ENCODE data around the gene CAPN11. TPM values are rescaled to one million over a fixed set of nuclear protein-coding genes. Genes with fewer than 3 reads are reported as not detected.

The CAPN11 gene
- total and polyA plus RNA-seq, 10 of the 15 experiments (the other 5 are each of a cell fraction or from before 2014, with no cell fraction given): 0.05 to 0.44 (median 0.31) TPM

DNA sequence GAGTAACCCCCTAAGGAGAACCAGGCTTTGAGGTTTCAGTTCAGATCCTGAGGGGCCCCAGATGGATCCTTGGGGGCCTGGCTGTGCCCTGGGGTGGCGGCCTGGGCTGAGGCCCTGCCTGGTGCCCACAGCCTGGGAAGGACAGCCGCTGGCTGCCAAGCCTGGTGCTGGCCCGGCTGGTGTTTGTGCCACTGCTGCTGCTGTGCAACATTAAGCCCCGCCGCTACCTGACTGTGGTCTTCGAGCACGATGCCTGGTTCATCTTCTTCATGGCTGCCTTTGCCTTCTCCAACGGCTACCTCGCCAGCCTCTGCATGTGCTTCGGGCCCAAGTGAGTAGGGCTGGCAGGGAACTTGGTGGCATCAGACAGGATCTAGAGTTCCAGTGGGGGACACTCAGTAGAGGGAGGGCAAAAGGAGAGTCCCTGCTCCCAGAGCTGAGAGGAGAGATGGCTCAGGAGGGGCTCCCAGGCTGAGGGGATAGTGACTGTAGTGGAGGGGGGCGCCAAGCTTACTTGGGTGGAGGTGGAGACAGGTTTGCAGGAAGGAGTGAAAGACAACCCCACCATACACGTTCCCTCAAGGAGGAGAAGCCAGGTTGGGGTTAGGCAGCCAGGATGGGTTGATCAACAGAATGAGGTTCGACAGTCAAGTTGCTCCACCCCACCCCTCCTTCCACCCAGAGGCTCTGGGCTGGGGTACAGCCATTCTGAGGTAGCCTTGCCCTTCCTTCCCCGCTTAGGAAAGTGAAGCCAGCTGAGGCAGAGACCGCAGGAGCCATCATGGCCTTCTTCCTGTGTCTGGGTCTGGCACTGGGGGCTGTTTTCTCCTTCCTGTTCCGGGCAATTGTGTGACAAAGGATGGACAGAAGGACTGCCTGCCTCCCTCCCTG is 74.3 kb downstream of the CAPN11 start:
- FAIRE-seq (no peak), ATAC-seq (no peak), DNase-seq (ENCODE audit: low read depth, low spot score) (no peak)
- Histone ChIP-seq H3K4me1 (ENCODE audit: control insufficient read depth, insufficient read depth, low read length) (peaks cover 8% of the 10 kb centered on the region), H3K9me3 (replicated peaks; ENCODE audit: control insufficient read depth, insufficient read depth, low read length) (no peaks in the 10 kb centered on the region), H4K20me1 (ENCODE audit: control insufficient read depth, insufficient read depth) (no peaks in the 10 kb centered on the region), H3K9ac (ENCODE audit: control insufficient read depth, insufficient read depth, low read length) (no peak overlapping the region), H3K4me3 (no peak overlapping the region), H3K4me2 (ENCODE audit: control insufficient read depth, insufficient read depth) (no peak overlapping the region), H3K79me2 (ENCODE audit: control insufficient read depth, insufficient read depth, low read length) (no peaks in the 10 kb centered on the region; the same call in 1 of the 2 replicates), H3K36me3 (ENCODE audit: control insufficient read depth in 2 of 2, insufficient read depth in 2 of 2, low read length in 1 of 2) (peaks cover 4 to 20% of the 10 kb centered on the region in 2 experiments; a peak in 3 of 4 replicates), H3K27me3 (replicated peaks in 1 of 2; ENCODE audit: control insufficient read depth in 2 of 2, insufficient read depth in 2 of 2, low read length in 1 of 2) (no peaks in the 10 kb centered on the region), H2AFZ (ENCODE audit: control insufficient read depth, low read depth, low read length) (no peak overlapping the region), H3K27ac (ENCODE audit: control insufficient read depth, insufficient read depth) (no peak overlapping the region)
- ChIA-PET SMC1A (ENCODE audit: uncharacterized antibody, unreplicated experiment) (interaction anchor here (0.6 to 3.5 kb wide), 5 partner anchors 8 to 1373 kb away, joined by 3 to 26 read pairs (median 4); no protein-coding TSS in a partner anchor), CTCF (interaction anchor here (1.2 to 6.4 kb wide), 5 partner anchors 13 to 63 kb away, joined by 3 to 117 read pairs (median 15); partner anchors contain the start of gene HSP90AB1), POLR2A (no interaction called here), RAD21 (ENCODE audit: unreplicated experiment) (interaction anchor here (1.3 kb wide), 1 partner anchor 8 kb away, joined by 3 read pairs; no protein-coding TSS in a partner anchor)
- in situ Hi-C loops (cut with MboI) (loop anchor here (10.0 kb wide), 1 partner anchor 128 kb away; no protein-coding TSS in a partner anchor), intact Hi-C loops (cut with micrococcal nuclease; ENCODE audit: unreplicated experiment) (no loop called here)
- WGBS (ENCODE audit: insufficient coverage, insufficient replicate concordance, low lambda C conversion rate, missing lambda C conversion rate): 77% methylated on average over 16 of the region's 16 CpGs
- BruUV-seq (replicated peaks): no TSS peak
- TF ChIP-seq SUPT20H (IDR thresholded peaks at IDR 0.05; ENCODE audit: borderline replicate concordance, control insufficient read depth, low read depth, low read length) (no peak), TCF12 (IDR thresholded peaks at IDR 0.05; ENCODE audit: low read depth, low read length) (no peak), ELK1 (IDR thresholded peaks at IDR 0.05; ENCODE audit: low read depth, low read length) (no peak), IRF4 (IDR thresholded peaks at IDR 0.05; ENCODE audit: low read depth, low read length) (no peak), ZNF274 (IDR thresholded peaks at IDR 0.05; ENCODE audit: insufficient read depth, insufficient read length) (no peak), YBX1 (IDR thresholded peaks at IDR 0.05) (no peak), DPF2 (IDR thresholded peaks at IDR 0.05) (no peak), NFXL1 (IDR thresholded peaks at IDR 0.05; ENCODE audit: borderline replicate concordance) (no peak), E4F1 (IDR thresholded peaks at IDR 0.05; ENCODE audit: borderline replicate concordance, partially characterized antibody) (no peak), BMI1 (IDR thresholded peaks at IDR 0.05; ENCODE audit: borderline replicate concordance) (no peak), BACH1 (IDR thresholded peaks at IDR 0.05; ENCODE audit: borderline replicate concordance) (no peak), TBL1XR1 (IDR thresholded peaks at IDR 0.05; ENCODE audit: low read depth, low read length) (no peak), HCFC1 (IDR thresholded peaks at IDR 0.05; ENCODE audit: low read length) (no peak), USF2 (IDR thresholded peaks at IDR 0.05; ENCODE audit: borderline replicate concordance, low read depth, low read length) (no peak)
- TF ChIP-seq, protein P1, sequence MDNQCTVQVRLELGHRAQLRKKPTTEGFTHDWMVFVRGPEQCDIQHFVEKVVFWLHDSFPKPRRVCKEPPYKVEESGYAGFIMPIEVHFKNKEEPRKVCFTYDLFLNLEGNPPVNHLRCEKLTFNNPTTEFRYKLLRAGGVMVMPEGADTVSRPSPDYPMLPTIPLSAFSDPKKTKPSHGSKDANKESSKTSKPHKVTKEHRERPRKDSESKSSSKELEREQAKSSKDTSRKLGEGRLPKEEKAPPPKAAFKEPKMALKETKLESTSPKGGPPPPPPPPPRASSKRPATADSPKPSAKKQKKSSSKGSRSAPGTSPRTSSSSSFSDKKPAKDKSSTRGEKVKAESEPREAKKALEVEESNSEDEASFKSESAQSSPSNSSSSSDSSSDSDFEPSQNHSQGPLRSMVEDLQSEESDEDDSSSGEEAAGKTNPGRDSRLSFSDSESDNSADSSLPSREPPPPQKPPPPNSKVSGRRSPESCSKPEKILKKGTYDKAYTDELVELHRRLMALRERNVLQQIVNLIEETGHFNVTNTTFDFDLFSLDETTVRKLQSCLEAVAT (IDR thresholded peaks at IDR 0.05): no peak
- TF ChIP-seq, protein P2, sequence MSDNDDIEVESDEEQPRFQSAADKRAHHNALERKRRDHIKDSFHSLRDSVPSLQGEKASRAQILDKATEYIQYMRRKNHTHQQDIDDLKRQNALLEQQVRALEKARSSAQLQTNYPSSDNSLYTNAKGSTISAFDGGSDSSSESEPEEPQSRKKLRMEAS (IDR thresholded peaks at IDR 0.05; ENCODE audit: low read depth, low read length): no peak

Measured in GM12878 (cell line).